B cell (primary cell): ENCODE measurements around the gene SLC43A1. TPM values are rescaled to one million over a fixed set of nuclear protein-coding genes. Genes with fewer than 3 reads are reported as not detected.

Source experiments
- ATAC-seq: fragments of 200-7000 bp; cut with Tn5 transposase; one replicate; pipeline ENCODE4 v1.10.0; 2021; ENCODE audit warnings: low read depth, mild to moderate bottlenecking, moderate number of reproducible peaks, moderate library complexity
- CTCF ChIA-PET: fragments of 350-600 bp; sonication (Branson Sonifier 250); formaldehyde crosslinking; loops from one replicate; lab custom pipeline; 2021; ENCODE audit warnings: antibody characterized with exemption, inconsistent platforms; lab: Charles Lee
- POLR2A ChIA-PET: fragments of 350-600 bp; sonication (Branson Sonifier 250); formaldehyde crosslinking; loops from one replicate; lab custom pipeline; 2021; ENCODE audit warnings: antibody characterized with exemption; lab: Charles Lee
- DNase-seq: peaks from one replicate; pipeline ENCODE4 v3.0.0; 2013
- H2AFZ ChIP-seq: 2 replicates; pipeline ENCODE4 v1.6.1; 2012; ENCODE audit warnings: mild to moderate bottlenecking, low read depth, low read length; ENCODE audit not compliant: insufficient read depth, poor library complexity, severe bottlenecking
- H3K27ac ChIP-seq, 2 donors: 1 replicate in 1 of 2; 2 replicates in 1 of 2; pipeline ENCODE4 v1.5.1; 2012 to 2013; ENCODE audit warnings: low read length in 2 of 2, mild to moderate bottlenecking in 2 of 2, moderate library complexity in 1 of 2
- H3K27me3 ChIP-seq, 4 experiments: fragments of 200-600 bp in 1 of 4; sonication (generic) in 1 of 4; replicated peaks in 1 of 4; 1 replicate in 2 of 4; 2 replicates in 2 of 4; pipeline versions ENCODE4 v1.6.1 to v1.7.0; 2013 to 2016; ENCODE audit warnings: low read length in 3 of 4, mild to moderate bottlenecking in 2 of 4, mixed read lengths in 1 of 4, moderate library complexity in 1 of 4; ENCODE audit not compliant: insufficient read depth in 4 of 4, control insufficient read depth in 3 of 4; ENCODE audit errors: control extremely low read depth in 1 of 4
- H3K36me3 ChIP-seq, 2 experiments: replicated peaks in 1 of 2; 1 replicate in 1 of 2; 2 replicates in 1 of 2; pipeline versions ENCODE4 v1.6.1 to v1.7.1; 2013; ENCODE audit warnings: low read length in 1 of 2; ENCODE audit not compliant: insufficient read depth in 2 of 2, control insufficient read depth in 1 of 2; ENCODE audit errors: control extremely low read depth in 1 of 2, extremely low read depth in 1 of 2
- H3K4me1 ChIP-seq, 2 donors: fragments of 200-600 bp in 1 of 2; sonication (generic) in 1 of 2; 1 replicate in 1 of 2; 2 replicates in 1 of 2; pipeline versions ENCODE4 v1.5.1 to v1.6.1; 2013 to 2017; ENCODE audit warnings: low read length in 2 of 2; ENCODE audit not compliant: control insufficient read depth in 2 of 2, insufficient read depth in 2 of 2
- H3K4me2 ChIP-seq: replicated peaks from 2 replicates; pipeline ENCODE3; 2012; ENCODE audit warnings: mild to moderate bottlenecking, low read depth, low read length; ENCODE audit not compliant: poor library complexity, severe bottlenecking
- H3K4me3 ChIP-seq, 5 experiments: fragments of 200-600 bp in 1 of 5; sonication (generic) in 1 of 5; 1 replicate in 3 of 5; 2 replicates in 2 of 5; pipeline versions ENCODE4 v1.5.1 to v1.7.0; 2011 to 2016; ENCODE audit warnings: low read length in 4 of 5, mild to moderate bottlenecking in 4 of 5, low read depth in 2 of 5, control low read depth in 1 of 5, moderate library complexity in 1 of 5; ENCODE audit not compliant: insufficient read depth in 1 of 5; ENCODE audit errors: control extremely low read depth in 1 of 5, extremely low read depth in 1 of 5
- H3K79me2 ChIP-seq: fragments of 200-600 bp; sonication (generic); one replicate; pipeline ENCODE4 v1.6.0; 2016; ENCODE audit warnings: low read length; ENCODE audit not compliant: control insufficient read depth, insufficient read depth
- H3K9ac ChIP-seq: fragments of 200-600 bp; sonication (generic); 2 replicates; pipeline ENCODE4 v1.6.1; 2017; ENCODE audit warnings: mild to moderate bottlenecking, low read length, moderate library complexity
- H3K9me3 ChIP-seq, 3 donors: one replicate each; pipeline versions ENCODE4 v1.6.1 to v1.7.1; 2013; ENCODE audit warnings: low read length in 2 of 3; ENCODE audit not compliant: control insufficient read depth in 2 of 3, insufficient read depth in 1 of 3; ENCODE audit errors: control extremely low read depth in 1 of 3
- H4K20me1 ChIP-seq: 2 replicates; pipeline ENCODE4 v1.6.0; 2012; ENCODE audit warnings: mild to moderate bottlenecking, low read length; ENCODE audit not compliant: insufficient read depth, control insufficient read depth, poor library complexity, severe bottlenecking
- H3K27ac Mint-ChIP-seq: one replicate; pipeline ENCODE4 v1.8.0; 2021; ENCODE audit warnings: mixed read lengths
- H3K27me3 Mint-ChIP-seq: one replicate; pipeline ENCODE4 v1.8.0; 2021; ENCODE audit warnings: mixed read lengths
- H3K4me1 Mint-ChIP-seq: one replicate; pipeline ENCODE4 v1.8.0; 2021; ENCODE audit warnings: mixed read lengths
- H3K4me3 Mint-ChIP-seq: one replicate; pipeline ENCODE4 v1.8.0; 2021; ENCODE audit warnings: mixed read lengths
- H3K9me3 Mint-ChIP-seq: one replicate; pipeline ENCODE4 v1.8.0; 2022; ENCODE audit warnings: mixed read lengths; ENCODE audit not compliant: insufficient read depth
- EZH2 ChIP-seq: IDR thresholded peaks from 2 replicates; pipeline ENCODE4 v1.6.1; 2012; ENCODE audit warnings: borderline replicate concordance, low read depth, mild to moderate bottlenecking, moderate library complexity, low read length; ENCODE audit not compliant: insufficient read depth, poor library complexity, severe bottlenecking
- WGBS: methylation state at CpG from one replicate; pipeline ENCODE4 v1.1.5; 2013; ENCODE audit warnings: missing lambda C conversion rate; ENCODE audit not compliant: insufficient coverage; 5-methylcytosine and 5-hydroxymethylcytosine counted together
- intact Hi-C: fragments of 100-400 bp; cut with micrococcal nuclease; formaldehyde crosslinking; loops from one replicate; pipeline ENCODE4 v1.10.0; 2022
- polyA plus RNA-seq: library from polyadenylated mRNA; depleted of rRNA; stranded (reverse); fragments of >200 nt; gene quantifications from 2 replicates; pipeline ENCODE4 v1.2.3, GENCODE V29; 2012
- total RNA-seq, 2 donors: library from RNA; stranded (reverse); fragments of 120-200 nt in 1 of 2; gene quantifications; 1 replicate in 1 of 2; 2 replicates in 1 of 2; pipeline versions ENCODE4 v1.2.3 to v1.2.4, GENCODE V29; 2013 to 2022
- TF ChIP-seq, protein P1 (sequence below): fragments of 200-600 bp; IDR thresholded peaks from one replicate; pipeline ENCODE4 v1.8.0; 2022; ENCODE audit warnings: antibody characterized with exemption, mild to moderate bottlenecking

Gene SLC43A1
- total and polyA plus RNA-seq, 2 donors (not counting 1 experiment from before 2014, with no cell fraction given) = 3.7 to 6.4 TPM

GRCh38 chr11:57506522-57506921 is 9.0 kb downstream of the SLC43A1 start:
- 93% methylated on average over 1 of the region's 1 CpG for WGBS
- Mint-ChIP-seq H3K4me1 (peaks cover under 1% of the 10 kb centered on the region), H3K27me3 (no peaks in the 10 kb centered on the region), H3K9me3 (no peaks in the 10 kb centered on the region), H3K4me3 (no peak overlapping the region), H3K27ac (no peak overlapping the region)
- H3K4me2 ChIP-seq = no peak overlapping the region
- no peak for DNase-seq
- H3K27me3 ChIP-seq = no peaks in the 10 kb centered on the region
- CTCF ChIA-PET = interaction anchor here (0.6 to 5.5 kb wide), 5 partner anchors 13 to 827 kb away, joined by 3 to 49 read pairs (median 3); no protein-coding TSS in a partner anchor
- no peaks in the 10 kb centered on the region for H3K9me3 ChIP-seq
- no peak overlapping the region for H3K27ac ChIP-seq
- no peak overlapping the region for H3K9ac ChIP-seq
- no peaks in the 10 kb centered on the region for H3K4me1 ChIP-seq
- no peaks in the 10 kb centered on the region for H4K20me1 ChIP-seq
- H2AFZ ChIP-seq = no peak overlapping the region
- no peaks in the 10 kb centered on the region for H3K79me2 ChIP-seq
- no peak for ATAC-seq
- intact Hi-C loops = no loop called here
- no peak overlapping the region for H3K4me3 ChIP-seq
- no peak for TF ChIP-seq EZH2
- TF ChIP-seq, protein P1, sequence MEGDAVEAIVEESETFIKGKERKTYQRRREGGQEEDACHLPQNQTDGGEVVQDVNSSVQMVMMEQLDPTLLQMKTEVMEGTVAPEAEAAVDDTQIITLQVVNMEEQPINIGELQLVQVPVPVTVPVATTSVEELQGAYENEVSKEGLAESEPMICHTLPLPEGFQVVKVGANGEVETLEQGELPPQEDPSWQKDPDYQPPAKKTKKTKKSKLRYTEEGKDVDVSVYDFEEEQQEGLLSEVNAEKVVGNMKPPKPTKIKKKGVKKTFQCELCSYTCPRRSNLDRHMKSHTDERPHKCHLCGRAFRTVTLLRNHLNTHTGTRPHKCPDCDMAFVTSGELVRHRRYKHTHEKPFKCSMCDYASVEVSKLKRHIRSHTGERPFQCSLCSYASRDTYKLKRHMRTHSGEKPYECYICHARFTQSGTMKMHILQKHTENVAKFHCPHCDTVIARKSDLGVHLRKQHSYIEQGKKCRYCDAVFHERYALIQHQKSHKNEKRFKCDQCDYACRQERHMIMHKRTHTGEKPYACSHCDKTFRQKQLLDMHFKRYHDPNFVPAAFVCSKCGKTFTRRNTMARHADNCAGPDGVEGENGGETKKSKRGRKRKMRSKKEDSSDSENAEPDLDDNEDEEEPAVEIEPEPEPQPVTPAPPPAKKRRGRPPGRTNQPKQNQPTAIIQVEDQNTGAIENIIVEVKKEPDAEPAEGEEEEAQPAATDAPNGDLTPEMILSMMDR = no peak
- POLR2A ChIA-PET = no interaction called here
- H3K36me3 ChIP-seq = no peaks in the 10 kb centered on the region

DNA sequence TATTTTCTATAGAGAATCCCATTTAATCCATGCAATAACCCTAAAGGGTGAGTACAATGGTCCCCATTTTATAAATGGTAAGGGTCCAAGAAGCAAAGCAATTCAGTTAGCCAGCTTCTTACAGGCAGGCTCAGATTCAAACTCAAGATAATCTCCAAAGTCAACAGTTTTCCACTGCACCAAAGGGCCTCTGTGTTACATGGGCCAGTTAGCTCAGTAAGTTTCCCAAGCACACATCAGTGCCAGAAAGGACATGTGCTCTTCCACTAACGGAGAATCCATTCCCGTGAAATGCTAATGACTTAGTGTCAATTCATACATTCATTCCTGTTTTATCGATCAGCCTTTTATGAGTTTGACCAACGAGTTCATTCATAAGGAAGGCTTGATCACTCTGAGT is 11.0 kb downstream of the SLC43A1 start:
- Mint-ChIP-seq H3K27ac (no peak overlapping the region), H3K4me1 (peaks cover 6% of the 10 kb centered on the region), H3K27me3 (no peaks in the 10 kb centered on the region), H3K4me3 (no peak overlapping the region), H3K9me3 (no peaks in the 10 kb centered on the region)
- TF ChIP-seq, protein P1 = no peak
- TF ChIP-seq EZH2 = no peak
- no peak overlapping the region for H3K4me2 ChIP-seq
- no peaks in the 10 kb centered on the region for H4K20me1 ChIP-seq
- 100% methylated on average over 1 of the region's 4 CpGs for WGBS
- H3K79me2 ChIP-seq = no peaks in the 10 kb centered on the region
- DNase-seq (no peak), ATAC-seq (no peak)
- CTCF ChIA-PET = interaction anchor here (0.7 to 5.5 kb wide), 5 partner anchors 11 to 138 kb away, joined by 3 to 49 read pairs (median 5); no protein-coding TSS in a partner anchor
- no peak overlapping the region for H3K9ac ChIP-seq
- H3K4me1 ChIP-seq = peaks cover 0 to 2% of the 10 kb centered on the region in 2 donors
- no peak overlapping the region for H3K4me3 ChIP-seq
- H3K9me3 ChIP-seq = peaks cover 0 to 2% (median 0%) of the 10 kb centered on the region in 3 donors
- no peak overlapping the region for H2AFZ ChIP-seq
- no peaks in the 10 kb centered on the region for H3K36me3 ChIP-seq
- no peaks in the 10 kb centered on the region for H3K27me3 ChIP-seq
- no peak overlapping the region for H3K27ac ChIP-seq
- POLR2A ChIA-PET = no interaction called here
- intact Hi-C loops = no loop called here
